ENCODE data around the gene DIAPH3. TPM values are rescaled to one million over a fixed set of nuclear protein-coding genes. Genes with fewer than 3 reads are reported as not detected.

Gene DIAPH3
- polyA plus RNA-seq, 1 donor from 2014 or later, result 0.37 TPM

GRCh38 chr13:60019119-60019993 lies 144.4 kb downstream of the DIAPH3 start:
- TF ChIP-seq TAF1 (IDR thresholded peaks at IDR 0.05; ENCODE audit: low read depth) (no peak), POLR2AphosphoS5 (IDR thresholded peaks at IDR 0.05) (no peak), EP300 (conservative IDR thresholded peaks at IDR 0.05; ENCODE audit: poor library complexity, severe bottlenecking) (no peak), MXI1 (conservative IDR thresholded peaks at IDR 0.05; ENCODE audit: poor library complexity, severe bottlenecking) (no peak), SMC3 (conservative IDR thresholded peaks at IDR 0.05; ENCODE audit: poor library complexity) (no peak), RAD21 (conservative IDR thresholded peaks at IDR 0.05) (no peak), REST (IDR thresholded peaks at IDR 0.05; ENCODE audit: borderline replicate concordance) (no peak), CTCF (IDR thresholded peaks at IDR 0.05; ENCODE audit: poor library complexity, severe bottlenecking) (no peak), EZH2 (IDR thresholded peaks at IDR 0.05; ENCODE audit: borderline replicate concordance, insufficient read depth, low read length, poor library complexity, severe bottlenecking) (no peak)
- no peaks in the 10 kb centered on the region for H3K27me3 ChIP-seq (ENCODE audit: insufficient read depth, low read depth, low read length)
- no peaks in the 10 kb centered on the region for H4K20me1 ChIP-seq (ENCODE audit: insufficient read depth)
- H3F3A ChIP-seq (ENCODE audit: insufficient read depth, low read length, poor library complexity, severe bottlenecking), result no peaks in the 10 kb centered on the region
- no peaks in the 10 kb centered on the region for H3K9me3 ChIP-seq (ENCODE audit: low read length)
- H3K79me2 ChIP-seq (replicated peaks; ENCODE audit: insufficient read depth, low read length), result no peaks in the 10 kb centered on the region
- no peak overlapping the region for H3K27ac ChIP-seq (ENCODE audit: low read length)
- no peaks in the 10 kb centered on the region for H3K9me2 ChIP-seq (ENCODE audit: insufficient read depth, low read length)
- H3K36me3 ChIP-seq (ENCODE audit: insufficient read depth, low read length), result no peaks in the 10 kb centered on the region
- H3K9ac ChIP-seq (ENCODE audit: low read length), result no peak overlapping the region
- no peak overlapping the region for H2AFZ ChIP-seq (ENCODE audit: low read depth, low read length)
- no peak overlapping the region for H3K4me2 ChIP-seq (ENCODE audit: low read length)
- H3K4me3 ChIP-seq (ENCODE audit: low read length), result no peak overlapping the region

GRCh38 chr13:60018536-60018935 lies 145.2 kb downstream of the DIAPH3 start:
- H3K36me3 ChIP-seq (ENCODE audit: insufficient read depth, low read length), result no peaks in the 10 kb centered on the region
- H3K4me3 ChIP-seq (ENCODE audit: low read length), result no peak overlapping the region
- TF ChIP-seq RAD21 (conservative IDR thresholded peaks at IDR 0.05), result no peak
- no peak for TF ChIP-seq TAF1 (IDR thresholded peaks at IDR 0.05; ENCODE audit: low read depth)
- no peak for TF ChIP-seq CTCF (IDR thresholded peaks at IDR 0.05; ENCODE audit: poor library complexity, severe bottlenecking)
- no peak for TF ChIP-seq EP300 (conservative IDR thresholded peaks at IDR 0.05; ENCODE audit: poor library complexity, severe bottlenecking)
- no peak for TF ChIP-seq REST (IDR thresholded peaks at IDR 0.05; ENCODE audit: borderline replicate concordance)
- TF ChIP-seq EZH2 (IDR thresholded peaks at IDR 0.05; ENCODE audit: borderline replicate concordance, insufficient read depth, low read length, poor library complexity, severe bottlenecking), result no peak
- no peak for TF ChIP-seq MXI1 (conservative IDR thresholded peaks at IDR 0.05; ENCODE audit: poor library complexity, severe bottlenecking)
- TF ChIP-seq POLR2AphosphoS5 (IDR thresholded peaks at IDR 0.05), result no peak
- TF ChIP-seq SMC3 (conservative IDR thresholded peaks at IDR 0.05; ENCODE audit: poor library complexity), result no peak
- H4K20me1 ChIP-seq (ENCODE audit: insufficient read depth), result no peaks in the 10 kb centered on the region
- no peaks in the 10 kb centered on the region for H3K27me3 ChIP-seq (ENCODE audit: insufficient read depth, low read depth, low read length)
- no peaks in the 10 kb centered on the region for H3K9me3 ChIP-seq (ENCODE audit: low read length)
- no peaks in the 10 kb centered on the region for H3K79me2 ChIP-seq (replicated peaks; ENCODE audit: insufficient read depth, low read length)
- no peak overlapping the region for H3K4me2 ChIP-seq (ENCODE audit: low read length)
- H3K9ac ChIP-seq (ENCODE audit: low read length), result no peak overlapping the region
- no peaks in the 10 kb centered on the region for H3F3A ChIP-seq (ENCODE audit: insufficient read depth, low read length, poor library complexity, severe bottlenecking)
- no peak overlapping the region for H2AFZ ChIP-seq (ENCODE audit: low read depth, low read length)
- no peak overlapping the region for H3K27ac ChIP-seq (ENCODE audit: low read length)
- no peaks in the 10 kb centered on the region for H3K9me2 ChIP-seq (ENCODE audit: insufficient read depth, low read length)
